Transverse colon (tissue), 3 donors: ENCODE results near the gene IDUA.

ENCODE experiments used
- CTCF ChIP-seq, 5 experiments: fragments of 200-600 bp in 3 of 5; fragments of 450-650 bp in 2 of 5; sonication (generic) in 3 of 5; IDR thresholded peaks; 1 replicate in 2 of 5; 2 replicates in 3 of 5; pipeline ENCODE4 v1.5.1; 2016 to 2017; ENCODE audit warnings: antibody characterized with exemption in 5 of 5, inconsistent platforms in 3 of 5, mild to moderate bottlenecking in 2 of 5, moderate library complexity in 1 of 5
- EP300 ChIP-seq: sonication (generic); formaldehyde crosslinking; IDR thresholded peaks from one replicate; pipeline ENCODE4 v1.6.1; 2017; ENCODE audit warnings: antibody characterized with exemption, low read depth
- POLR2A ChIP-seq: fragments of 450-650 bp; IDR thresholded peaks from one replicate; pipeline ENCODE4 v1.6.1; 2016; ENCODE audit warnings: antibody characterized with exemption, mild to moderate bottlenecking, moderate library complexity

- no peak for TF ChIP-seq CTCF (IDR thresholded peaks at IDR 0.05)
- TF ChIP-seq EP300 = no peak
- TF ChIP-seq POLR2A = no peak
Measured at GRCh38 chr4:952881-953573, 33.8 kb upstream of the IDUA start.
